GM18873 (cell line): Measurements from ENCODE around the gene KCNG1.
A peak's percentile ranks its signal among the peaks of the same experiment; 100 is the strongest.
"Not testable (repeated sequence)": the region's sequence is repeated elsewhere in the genome, so short reads cannot be mapped to it uniquely, and the experiment has no call there.

Experiments
- ATAC-seq: cut with Tn5 transposase; IDR thresholded peaks from one replicate; pipeline ENCODE4 v1.9.1; 2021; ENCODE audit warnings: mild to moderate bottlenecking, moderate library complexity, moderate number of reproducible peaks; ENCODE audit not compliant: unreplicated experiment, low FRiP score

KCNG1 gene

DNA sequence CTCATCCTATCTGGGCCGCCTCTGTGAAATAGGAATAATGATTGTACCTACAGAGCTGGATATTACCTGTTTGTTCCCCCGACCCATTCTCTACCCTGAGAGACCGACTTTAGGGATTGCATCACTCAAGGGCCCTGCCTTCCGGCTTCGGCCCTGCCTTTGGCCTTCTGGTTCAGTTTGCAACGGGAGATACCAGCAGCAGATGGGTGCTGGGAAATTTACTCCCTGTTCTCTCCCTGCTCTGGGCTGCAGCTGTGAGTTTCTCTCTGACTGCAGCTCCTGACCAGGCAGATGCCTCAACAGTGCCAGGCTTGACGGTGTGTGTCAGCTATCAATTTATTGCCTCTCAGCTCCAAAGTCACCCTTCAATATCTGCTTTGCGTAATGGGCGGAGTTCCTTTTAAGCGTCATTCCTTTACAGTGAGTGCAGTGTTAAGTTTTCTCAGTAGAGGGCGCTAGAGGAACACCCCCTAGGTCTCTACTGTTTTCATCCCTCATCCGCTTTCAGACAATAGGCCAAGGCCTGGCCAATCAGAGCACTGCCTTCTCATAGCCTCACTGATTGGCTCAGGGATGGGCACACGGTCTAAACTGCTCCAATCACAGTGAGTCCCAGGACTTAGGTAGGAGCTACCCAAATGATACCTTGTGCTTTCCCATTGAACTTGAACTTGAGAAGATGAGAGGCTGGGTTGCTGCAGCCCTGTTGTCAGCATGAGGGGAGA is 30.0 kb downstream of the KCNG1 start:
- ATAC-seq = no peak

DNA sequence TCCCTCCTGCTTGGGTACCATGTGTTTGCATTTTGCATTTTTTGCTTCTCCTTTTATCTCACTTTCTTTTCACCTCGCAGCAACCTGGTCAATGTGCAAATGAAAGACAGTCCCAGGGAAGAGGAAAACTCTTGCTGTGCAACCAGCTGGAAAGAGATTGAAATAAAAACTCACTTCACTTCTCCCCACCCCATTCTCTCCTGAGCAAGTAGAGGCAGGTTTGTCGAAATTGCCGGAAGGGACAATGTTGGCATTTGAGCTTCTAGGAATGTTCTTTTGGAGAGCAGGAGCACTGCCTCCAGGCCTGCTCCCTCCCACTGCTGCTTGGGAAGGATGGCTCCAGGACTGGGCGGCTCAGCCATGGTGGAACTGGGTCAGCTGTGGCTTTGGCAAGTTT is 30.6 kb downstream of the KCNG1 start:
- no peak for ATAC-seq

DNA sequence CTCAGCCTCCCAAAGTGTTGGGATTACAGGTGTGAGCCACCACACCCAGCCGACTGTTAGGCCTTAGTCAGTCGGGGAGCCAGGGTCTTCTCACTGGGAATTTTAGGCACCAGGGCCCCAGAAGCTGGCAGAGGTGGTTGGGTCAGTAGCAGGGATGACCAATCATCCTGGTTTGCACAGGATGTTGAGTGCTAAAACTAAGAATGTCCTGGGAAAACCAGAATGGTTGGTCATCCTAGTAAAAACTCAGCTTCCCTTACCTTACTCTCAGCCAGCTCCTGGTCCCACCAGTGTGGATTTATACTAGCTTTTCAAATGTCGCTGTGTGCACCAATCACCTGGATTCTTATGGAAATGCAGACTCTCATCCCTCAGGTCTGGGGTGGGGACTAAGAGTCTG is 31.8 kb downstream of the KCNG1 start:
- no peak for ATAC-seq

DNA sequence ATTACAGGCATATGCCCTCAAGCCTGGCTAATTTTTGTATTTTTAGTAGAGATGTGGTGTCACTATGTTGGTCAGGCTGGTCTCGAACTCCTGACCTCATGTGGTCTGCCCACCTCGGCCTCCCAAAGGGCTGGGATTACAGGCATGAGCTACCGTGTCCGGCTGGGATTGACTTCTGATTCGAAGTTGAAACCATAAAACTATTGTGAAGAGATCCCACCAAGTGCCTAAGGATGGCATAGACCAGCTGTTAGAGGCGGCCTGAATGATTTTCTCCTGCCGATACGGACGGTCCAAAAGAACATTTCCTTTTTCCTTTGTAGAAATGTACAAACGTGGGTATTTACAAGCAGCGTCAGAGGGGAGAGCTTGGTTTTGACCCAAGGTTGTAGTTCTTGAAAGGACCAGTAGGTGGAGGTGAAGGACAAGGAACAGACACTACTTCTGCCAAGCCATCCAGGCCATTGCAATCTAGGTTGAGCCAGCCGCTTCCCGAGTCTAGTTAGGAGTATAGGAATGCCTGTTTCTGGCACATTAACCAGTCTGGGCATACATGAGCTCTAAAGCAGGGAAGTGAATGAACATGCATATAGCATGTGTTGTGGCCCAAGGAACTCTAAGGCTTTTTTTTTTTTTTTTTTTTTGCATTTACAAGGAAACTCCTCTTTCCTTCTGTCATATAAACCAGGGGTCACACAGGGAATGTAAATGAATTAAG is 35.3 kb downstream of the KCNG1 start:
- no peak for ATAC-seq

DNA sequence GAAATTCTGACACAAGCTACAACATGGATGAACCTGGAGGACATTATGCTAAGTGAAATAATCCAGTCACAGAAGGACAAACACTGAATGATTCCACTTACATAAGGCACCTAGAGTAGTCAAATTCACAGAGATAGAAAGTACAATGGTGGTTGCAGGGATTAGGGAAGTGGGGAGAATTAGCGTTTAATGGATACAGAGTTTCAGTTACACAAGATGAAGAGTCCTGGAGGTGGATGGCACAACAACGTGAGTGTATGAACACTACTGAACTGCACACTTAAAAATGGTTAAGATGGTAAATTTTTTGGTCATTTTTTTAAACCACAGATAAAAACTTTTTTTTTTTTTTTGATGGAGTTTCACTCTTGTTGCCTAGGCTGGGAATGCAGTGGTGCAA is 39.6 kb downstream of the KCNG1 start:
- no peak for ATAC-seq

DNA sequence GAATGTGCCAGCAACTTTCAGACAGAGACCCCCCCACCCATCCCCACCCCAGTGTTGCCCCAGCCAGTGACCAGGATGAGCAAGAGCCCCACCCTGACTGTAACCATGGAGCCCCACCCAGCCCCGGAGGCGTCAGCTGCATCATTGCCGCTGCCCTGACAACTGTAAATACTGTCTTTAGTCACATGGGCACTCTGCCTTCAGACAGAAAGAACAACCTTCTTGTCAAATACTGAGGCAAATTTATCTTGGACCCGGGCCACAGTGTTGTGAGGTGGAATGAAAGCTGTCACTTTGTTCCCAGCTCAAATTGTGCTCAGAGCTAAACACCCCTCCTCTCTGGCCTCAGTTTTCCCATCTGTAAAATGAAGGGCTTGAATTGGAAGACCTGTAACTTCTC is 40.5 kb downstream of the KCNG1 start:
- no peak for ATAC-seq

DNA sequence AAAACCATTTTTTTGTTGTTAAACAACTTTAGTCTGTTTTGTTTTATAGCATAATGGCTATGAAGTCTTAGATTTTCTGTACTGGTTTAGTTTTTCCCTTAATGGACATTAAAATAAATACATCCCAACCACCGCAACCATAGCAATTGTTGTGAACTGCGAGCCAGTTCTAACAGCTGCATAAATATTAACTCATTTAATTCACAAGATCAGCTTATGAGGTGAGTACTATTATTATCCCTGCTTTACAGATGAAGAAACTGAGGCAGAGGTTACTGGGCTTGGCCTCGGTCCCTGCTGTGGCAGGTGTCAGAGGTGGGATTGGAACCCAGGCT is 41.2 kb downstream of the KCNG1 start:
- no peak for ATAC-seq

DNA sequence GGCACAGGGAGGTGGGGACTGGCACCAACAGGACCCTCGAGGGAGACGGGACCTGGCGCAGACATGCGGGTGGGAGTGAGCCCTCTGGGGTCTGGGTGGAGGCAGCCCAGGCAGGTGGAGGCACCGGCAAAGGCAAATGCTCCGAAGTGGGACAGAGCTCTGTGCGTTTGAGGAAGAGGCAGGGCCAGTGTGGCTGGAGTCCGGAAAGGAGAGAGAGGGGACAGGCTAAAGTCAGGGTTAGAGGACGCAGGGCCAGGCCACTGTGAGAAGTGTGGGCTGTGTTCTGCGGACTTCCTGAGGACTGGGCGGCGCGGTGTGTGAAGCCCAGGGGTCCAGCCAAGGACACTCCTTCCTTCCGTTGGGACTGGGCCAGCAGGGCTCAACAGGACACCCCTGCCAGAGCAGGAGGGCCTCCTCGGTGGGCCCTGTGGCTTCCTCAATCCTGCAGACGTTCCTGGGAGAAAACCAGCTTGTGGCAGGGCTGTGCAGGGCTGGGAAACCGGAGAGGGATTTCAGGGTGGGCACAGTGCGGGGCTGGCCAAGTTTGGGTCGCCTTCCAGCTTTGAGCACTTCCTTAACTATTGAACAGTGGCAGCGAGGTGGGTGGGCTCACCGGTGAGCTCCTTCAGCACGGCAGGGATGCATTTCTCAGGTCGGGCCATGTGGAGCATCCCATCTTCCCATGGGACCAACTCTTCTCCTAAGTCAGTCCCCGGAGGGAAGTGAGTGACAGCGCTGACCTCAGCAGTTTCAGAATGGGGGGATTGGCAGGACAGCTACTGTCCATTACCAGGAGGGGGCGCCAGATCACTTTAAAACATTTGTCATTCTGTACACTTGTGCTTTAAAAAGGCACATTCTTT is 41.8 kb downstream of the KCNG1 start:
- ATAC-seq = no peak

DNA sequence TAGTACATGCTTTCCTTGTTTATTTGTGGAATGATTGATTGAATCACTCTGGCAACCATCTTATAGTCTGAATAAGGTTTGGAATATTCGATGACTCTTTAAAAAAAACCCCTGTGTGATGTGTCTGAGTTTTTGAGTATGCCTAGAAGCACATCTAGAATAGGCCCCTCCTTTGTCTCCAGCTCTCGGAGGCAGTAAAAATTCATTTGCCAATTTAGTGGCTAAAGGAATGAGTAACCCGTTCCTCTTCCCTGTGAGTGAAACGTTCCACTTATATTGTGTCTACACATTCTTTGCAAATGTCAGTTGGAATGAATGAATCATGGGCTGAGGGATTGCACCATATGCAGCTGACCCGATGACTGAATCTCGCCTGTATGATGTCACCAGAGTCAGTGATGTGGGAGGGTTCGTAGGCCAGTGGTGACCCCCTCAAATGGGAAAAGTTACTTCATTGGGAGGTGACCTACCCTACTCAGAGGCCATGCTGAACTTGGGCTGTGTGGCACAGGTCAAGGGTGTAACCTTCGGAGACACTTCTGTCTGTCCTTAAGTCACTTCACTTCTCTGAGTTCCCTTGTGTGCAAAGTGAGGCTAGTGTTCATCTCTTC is 42.7 kb downstream of the KCNG1 start:
- no peak for ATAC-seq

DNA sequence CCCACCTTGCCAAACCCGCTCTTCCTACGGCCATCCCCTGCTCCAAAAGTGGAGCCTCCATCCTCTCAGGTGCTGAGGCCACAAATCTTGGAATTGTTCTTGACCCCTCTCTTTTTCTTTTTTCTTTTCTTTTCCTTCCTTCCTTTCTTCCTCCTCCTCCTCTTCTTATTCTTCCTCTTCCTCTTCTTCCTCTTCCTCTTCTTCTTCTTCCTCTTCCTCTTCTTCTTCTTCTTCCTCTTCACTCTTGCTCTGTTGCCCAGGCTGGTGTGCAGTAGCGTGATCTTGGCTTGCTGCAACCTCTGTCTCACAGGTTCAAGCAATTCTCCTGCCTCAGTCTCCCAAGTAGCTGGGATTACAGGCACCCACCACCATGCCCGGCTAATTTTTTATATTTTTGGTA is 44.4 kb downstream of the KCNG1 start:
- ATAC-seq = not testable (repeated sequence)

DNA sequence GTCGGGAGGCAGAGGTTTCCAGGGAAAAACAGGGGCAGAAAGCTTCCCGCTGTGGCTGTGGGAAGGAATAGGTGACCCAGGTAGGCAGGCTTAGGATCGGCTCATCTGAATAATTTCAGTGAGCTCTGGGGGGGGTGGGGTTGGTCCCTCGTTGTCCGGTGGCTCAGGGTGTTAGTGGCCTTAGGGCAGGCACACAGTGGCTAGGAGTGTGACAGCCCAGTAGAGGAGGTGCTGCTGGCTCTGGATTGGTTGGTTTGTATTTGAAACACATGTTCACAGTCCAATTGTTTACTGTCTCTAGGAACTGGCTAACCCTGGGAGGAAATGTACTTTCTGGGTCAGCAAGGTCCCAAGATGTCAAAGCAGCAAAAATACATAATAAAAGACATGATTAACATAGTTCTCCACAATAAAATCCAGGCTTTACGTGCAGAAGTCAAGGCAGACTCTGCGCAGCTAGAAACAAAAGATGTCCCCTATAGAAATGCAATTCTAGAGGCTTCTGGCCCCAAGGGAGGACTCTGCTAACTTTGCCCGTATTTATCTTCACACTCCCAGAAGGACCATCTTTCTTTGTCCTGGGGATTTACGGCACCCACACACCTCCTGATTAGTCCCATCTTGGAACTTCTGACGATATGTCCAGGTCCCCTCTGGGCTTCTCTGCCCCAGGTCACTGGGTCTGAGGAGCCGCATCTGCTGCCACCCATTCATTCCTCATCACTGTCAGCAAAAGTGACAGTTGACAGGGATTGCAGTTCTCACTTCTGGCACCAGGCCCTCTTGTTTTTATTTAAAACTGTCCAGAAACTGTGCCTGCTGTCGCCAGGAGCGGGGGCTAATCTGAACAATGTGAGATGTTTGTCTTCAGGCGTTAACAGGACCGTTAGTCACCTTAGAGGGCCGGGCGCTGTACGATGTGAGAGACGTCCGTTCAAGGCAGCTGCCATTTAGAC is 45.6 kb downstream of the KCNG1 start:
- no peak for ATAC-seq

DNA sequence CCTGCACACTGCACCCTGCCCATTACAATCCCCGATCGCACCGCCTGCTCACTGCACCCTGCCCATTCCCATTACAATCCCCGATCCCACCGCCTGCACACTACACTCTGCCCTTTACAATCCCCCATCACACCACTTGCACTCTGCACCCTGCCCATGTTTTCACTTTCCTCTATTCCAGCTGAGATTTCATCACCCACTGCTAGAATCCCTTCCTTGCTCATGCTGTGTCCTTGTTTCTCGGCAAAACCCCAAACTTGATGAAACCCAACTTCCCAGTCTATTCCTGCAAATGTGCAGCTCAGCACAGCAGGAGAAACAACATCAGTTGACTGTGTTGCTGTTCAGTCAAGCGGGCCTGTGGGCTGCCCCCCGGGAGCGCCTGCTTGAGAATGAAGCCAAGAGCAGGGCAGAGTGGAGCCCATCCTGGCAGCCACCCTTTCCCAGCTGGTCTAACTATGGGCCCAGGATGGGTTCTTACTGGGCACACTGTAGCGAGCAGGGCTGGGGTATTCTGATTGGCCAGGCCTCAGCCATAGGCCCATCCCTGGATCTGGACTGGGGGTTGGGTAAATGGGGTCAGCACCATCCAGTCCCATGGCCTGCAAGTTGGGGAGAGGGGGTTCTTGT is 47.1 kb downstream of the KCNG1 start:
- no peak for ATAC-seq

DNA sequence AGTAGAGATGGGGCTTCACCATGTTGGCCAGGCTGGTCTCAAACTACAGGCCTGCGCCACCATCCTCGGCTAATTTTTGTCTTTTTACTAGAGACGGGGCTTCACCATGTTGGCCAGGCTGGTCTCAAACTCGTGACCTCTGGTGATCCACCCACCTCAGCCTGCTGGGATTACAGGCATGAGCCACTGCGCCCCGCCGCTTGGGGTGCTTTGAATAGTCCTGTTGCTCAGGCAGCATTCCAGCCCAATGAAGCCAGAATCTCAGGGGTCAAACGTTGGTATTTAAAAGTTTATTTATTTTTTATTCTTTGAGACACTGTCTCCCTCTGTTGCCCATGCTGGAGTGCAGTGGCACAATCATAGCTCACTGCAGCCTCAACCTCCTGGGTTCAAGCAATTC is 53.0 kb downstream of the KCNG1 start:
- no peak for ATAC-seq

DNA sequence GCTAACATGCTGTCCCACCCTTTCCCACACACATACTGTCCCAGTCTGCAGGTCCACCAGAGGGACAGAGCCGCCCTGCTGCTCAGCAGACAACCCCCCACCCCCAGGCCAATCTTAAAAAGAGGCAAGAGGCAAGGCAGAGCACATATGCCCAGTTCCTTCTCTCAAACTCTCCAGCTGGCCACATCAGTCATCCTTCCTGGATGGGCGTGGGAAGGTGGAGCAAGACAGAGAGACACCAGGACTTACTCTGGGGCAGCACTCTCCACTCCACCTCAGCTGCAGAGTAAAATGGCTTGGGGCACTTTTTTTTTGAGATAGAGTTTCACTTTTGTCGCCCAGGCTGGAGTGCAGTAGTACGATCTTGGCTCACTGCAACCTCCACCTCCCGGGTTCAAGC is 53.5 kb downstream of the KCNG1 start:
- ATAC-seq = no peak

DNA sequence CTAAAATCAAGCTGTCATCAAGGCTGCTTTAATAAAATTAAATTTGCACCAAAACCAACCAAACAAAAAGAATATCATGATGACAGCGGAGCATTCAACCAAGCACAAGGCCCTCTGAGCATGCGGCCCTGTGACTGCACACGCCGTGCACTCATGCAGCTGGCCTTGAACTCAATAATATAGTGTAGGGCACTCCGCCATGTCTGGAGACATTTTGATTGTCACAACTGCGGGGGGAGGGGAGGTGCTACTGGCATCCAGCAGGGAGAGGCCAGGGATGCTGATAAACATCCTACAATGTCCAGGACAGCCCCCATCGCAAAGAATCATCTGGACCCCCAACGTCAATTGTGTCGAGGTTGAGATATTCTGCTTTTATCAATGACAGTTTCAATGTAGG is 54.6 kb downstream of the KCNG1 start:
- no peak for ATAC-seq

DNA sequence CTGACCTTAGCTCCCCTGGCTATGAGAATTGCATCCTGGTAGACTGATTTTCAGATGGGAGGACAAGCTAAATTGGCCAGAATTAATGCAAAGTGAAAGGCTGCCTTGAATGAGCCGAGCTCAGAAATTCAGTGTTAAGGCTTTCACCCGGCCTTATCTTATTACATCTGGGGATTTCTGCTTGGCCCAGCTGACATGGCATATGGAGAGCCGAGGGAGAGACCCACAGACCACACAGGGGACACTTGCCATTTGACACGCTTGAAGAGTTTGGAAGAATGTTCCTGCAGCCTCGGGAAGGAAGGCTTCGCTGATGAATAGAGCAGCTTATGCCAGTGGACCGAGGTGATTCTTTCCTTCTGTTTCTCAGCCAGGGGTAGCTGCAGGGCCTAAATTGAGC is 55.3 kb downstream of the KCNG1 start:
- no peak for ATAC-seq

DNA sequence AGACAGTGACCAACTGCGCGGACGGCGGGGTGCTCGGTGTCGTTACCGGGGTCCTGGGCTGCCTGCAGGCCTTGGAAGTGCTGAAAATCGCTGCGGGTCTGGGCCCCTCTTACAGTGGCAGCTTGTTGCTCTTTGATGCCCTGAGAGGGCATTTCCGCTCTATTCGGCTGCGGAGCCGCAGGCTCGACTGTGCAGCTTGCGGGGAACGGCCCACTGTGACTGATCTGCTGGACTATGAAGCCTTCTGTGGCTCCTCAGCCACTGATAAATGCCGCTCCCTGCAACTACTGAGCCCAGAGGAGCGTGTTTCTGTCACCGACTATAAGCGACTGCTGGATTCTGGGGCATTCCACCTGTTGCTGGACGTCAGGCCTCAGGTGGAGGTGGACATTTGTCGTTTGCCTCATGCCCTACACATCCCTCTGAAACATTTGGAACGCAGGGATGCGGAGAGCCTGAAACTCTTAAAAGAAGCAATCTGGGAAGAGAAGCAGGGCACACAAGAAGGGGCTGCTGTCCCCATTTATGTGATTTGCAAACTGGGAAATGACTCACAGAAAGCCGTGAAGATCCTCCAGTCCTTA is 63.3 kb downstream of the KCNG1 start:
- ATAC-seq = no peak

DNA sequence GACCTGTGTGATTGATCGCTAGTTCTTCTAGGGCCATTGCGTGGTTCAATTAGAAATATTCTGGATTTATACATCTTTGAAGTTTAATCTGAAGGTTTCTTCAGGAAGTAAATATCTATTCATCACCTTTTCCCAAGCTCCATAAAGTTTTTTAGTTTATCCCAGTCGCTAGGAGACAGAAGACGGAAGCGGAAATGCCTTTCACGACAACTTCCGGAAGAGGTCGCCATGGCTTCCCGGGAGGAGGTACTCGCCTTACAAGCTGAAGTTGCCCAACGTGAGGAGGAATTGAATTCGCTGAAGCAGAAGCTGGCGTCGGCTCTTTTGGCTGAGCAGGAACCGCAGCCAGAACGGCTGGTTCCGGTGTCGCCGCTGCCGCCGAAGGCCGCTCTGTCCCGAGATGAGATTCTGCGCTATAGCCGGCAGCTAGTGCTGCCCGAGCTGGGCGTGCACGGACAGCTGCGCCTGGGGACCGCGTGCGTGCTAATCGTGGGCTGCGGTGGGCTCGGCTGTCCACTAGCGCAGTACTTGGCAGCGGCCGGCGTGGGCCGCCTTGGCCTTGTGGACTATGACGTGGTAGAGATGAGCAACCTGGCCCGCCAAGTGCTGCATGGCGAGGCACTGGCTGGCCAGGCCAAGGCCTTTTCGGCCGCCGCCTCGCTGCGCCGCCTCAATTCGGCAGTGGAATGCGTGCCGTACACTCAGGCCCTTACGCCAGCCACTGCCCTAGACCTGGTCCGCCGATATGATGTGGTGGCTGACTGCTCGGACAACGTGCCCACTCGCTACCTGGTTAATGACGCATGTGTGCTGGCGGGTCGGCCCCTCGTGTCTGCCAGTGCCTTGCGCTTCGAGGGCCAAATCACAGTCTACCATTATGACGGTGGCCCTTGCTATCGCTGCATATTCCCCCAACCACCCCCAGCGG is 64.0 kb downstream of the KCNG1 start, which contains the start of gene MOCS3:
TSS of gene MOCS3 (plus strand) at position 204 of the 928 bp plus-strand sequence. CDS start at position 229, 25 bp downstream.
- peak; percentile 61 for ATAC-seq
